HEK293 (cell line): ENCODE measurements around the gene RPS21.

Experiments
- CTCF ChIP-seq: fragments of 450-650 bp; formaldehyde crosslinking; IDR thresholded peaks from 2 replicates; pipeline ENCODE4 v1.5.1; 2016; ENCODE audit warnings: missing biosample characterization, missing genetic modification characterization
- KLF7 ChIP-seq: fragments of 450-650 bp; formaldehyde crosslinking; IDR thresholded peaks from 2 replicates; pipeline ENCODE4 v1.5.1; 2016; ENCODE audit warnings: missing biosample characterization, missing genetic modification characterization, borderline replicate concordance
- MZF1 ChIP-seq: fragments of 450-650 bp; formaldehyde crosslinking; IDR thresholded peaks from 2 replicates; pipeline ENCODE4 v1.5.1; 2017; ENCODE audit warnings: missing biosample characterization, missing genetic modification characterization, borderline replicate concordance
- PRDM10 ChIP-seq: fragments of 450-650 bp; formaldehyde crosslinking; IDR thresholded peaks from 2 replicates; pipeline ENCODE4 v1.5.1; 2016; ENCODE audit warnings: missing biosample characterization, missing genetic modification characterization
- SP3 ChIP-seq: fragments of 450-650 bp; formaldehyde crosslinking; IDR thresholded peaks from 2 replicates; pipeline ENCODE4 v1.5.1; 2016; ENCODE audit warnings: missing biosample characterization, missing genetic modification characterization
- YY1 ChIP-seq: fragments of 450-650 bp; formaldehyde crosslinking; IDR thresholded peaks from 2 replicates; pipeline ENCODE4 v1.5.1; 2018; ENCODE audit warnings: missing biosample characterization, missing genetic modification characterization
- ZNF114 ChIP-seq: fragments of 450-650 bp; formaldehyde crosslinking; IDR thresholded peaks from 2 replicates; pipeline ENCODE4 v1.5.0; 2017; ENCODE audit warnings: missing biosample characterization, missing genetic modification characterization
- ZNF335 ChIP-seq: fragments of 450-650 bp; formaldehyde crosslinking; conservative IDR thresholded peaks from 2 replicates; pipeline ENCODE4 v1.5.1; 2016; ENCODE audit warnings: missing biosample characterization, missing genetic modification characterization
- ZNF704 ChIP-seq: fragments of 450-650 bp; formaldehyde crosslinking; IDR thresholded peaks from 2 replicates; pipeline ENCODE4 v1.5.1; 2016; ENCODE audit warnings: missing biosample characterization, missing genetic modification characterization
- ZNF830 ChIP-seq: fragments of 450-650 bp; IDR thresholded peaks from 2 replicates; pipeline ENCODE4 v1.5.0; 2018; ENCODE audit warnings: missing biosample characterization, missing genetic modification characterization, low read depth, mild to moderate bottlenecking, moderate library complexity
- ZSCAN30 ChIP-seq: fragments of 450-650 bp; IDR thresholded peaks from 2 replicates; pipeline ENCODE4 v1.5.1; 2018; ENCODE audit warnings: missing biosample characterization, mild to moderate bottlenecking, missing genetic modification characterization, moderate library complexity

- TF ChIP-seq SP3 (tag by site-specific recombination) (no peak), KLF7 (tag by site-specific recombination) (no peak), ZNF830 (no peak), MZF1 (tag by site-specific recombination) (no peak), CTCF (tag by site-specific recombination) (no peak), ZNF114 (no peak), ZNF704 (tag by site-specific recombination) (no peak), YY1 (tag by site-specific recombination) (no peak), ZSCAN30 (no peak), ZNF335 (tag by site-specific recombination) (no peak), PRDM10 (tag by site-specific recombination) (no peak)
Observed at GRCh38 chr20:62347151-62347404, 39.8 kb upstream of the RPS21 start.
